Measurements from ENCODE around the gene ARHGEF3. TPM values are rescaled to one million over a fixed set of nuclear protein-coding genes. Genes with fewer than 3 reads are reported as not detected.

Gene ARHGEF3
- total RNA-seq, 1 donor from 2014 or later, result 20.9 TPM

GRCh38 chr3:56818156-56818985 is 16.6 kb upstream of the ARHGEF3 start:
- H3K27me3 Mint-ChIP-seq, result no peaks in the 10 kb centered on the region
- no peaks in the 10 kb centered on the region for H3K9me3 Mint-ChIP-seq

GRCh38 chr3:56817646-56818045 is 15.9 kb upstream of the ARHGEF3 start:
- TF ChIP-seq CTCF (conservative IDR thresholded peaks at IDR 0.05), result no peak
- no peaks in the 10 kb centered on the region for H3K27me3 Mint-ChIP-seq
- H3K9me3 Mint-ChIP-seq, result no peaks in the 10 kb centered on the region
- no peaks in the 10 kb centered on the region for H3K36me3 Mint-ChIP-seq
- no peak overlapping the region for H3K27ac Mint-ChIP-seq
- no peak for DNase-seq (ENCODE audit: extremely low spot score, unreplicated experiment)
- no peak overlapping the region for H3K4me3 Mint-ChIP-seq
- peaks cover 28% of the 10 kb centered on the region for H3K4me1 Mint-ChIP-seq (ENCODE audit: unreplicated experiment)

More at GRCh38 chr3:56818156-56818985, 16.6 kb upstream of the ARHGEF3 start:
- peak overlapping the region; percentile 49 for H3K27ac Mint-ChIP-seq
- no peaks in the 10 kb centered on the region for H3K36me3 Mint-ChIP-seq
- no peak for TF ChIP-seq CTCF (conservative IDR thresholded peaks at IDR 0.05)
- no peak for DNase-seq (ENCODE audit: extremely low spot score, unreplicated experiment)
- H3K4me3 Mint-ChIP-seq, result no peak overlapping the region
- peaks cover 26% of the 10 kb centered on the region for H3K4me1 Mint-ChIP-seq (ENCODE audit: unreplicated experiment)

GRCh38 chr3:56816061-56816460 is 14.3 kb upstream of the ARHGEF3 start:
- Mint-ChIP-seq H3K4me3 (no peak overlapping the region), H3K36me3 (no peaks in the 10 kb centered on the region)
- TF ChIP-seq CTCF (conservative IDR thresholded peaks at IDR 0.05), result no peak

GRCh38 chr3:56815589-56815988 is 13.8 kb upstream of the ARHGEF3 start:
- Mint-ChIP-seq H3K36me3 (no peaks in the 10 kb centered on the region), H3K4me3 (no peak overlapping the region), H3K4me1 (ENCODE audit: unreplicated experiment) (peaks cover 49% of the 10 kb centered on the region), H3K27ac (no peak overlapping the region), H3K27me3 (no peaks in the 10 kb centered on the region), H3K9me3 (no peaks in the 10 kb centered on the region)
- DNase-seq (ENCODE audit: extremely low spot score, unreplicated experiment), result no peak
- no peak for TF ChIP-seq CTCF (conservative IDR thresholded peaks at IDR 0.05)

More at GRCh38 chr3:56816061-56816460, 14.3 kb upstream of the ARHGEF3 start:
- Mint-ChIP-seq H3K9me3 (no peaks in the 10 kb centered on the region), H3K27ac (no peak overlapping the region), H3K4me1 (ENCODE audit: unreplicated experiment) (peaks cover 44% of the 10 kb centered on the region), H3K27me3 (no peaks in the 10 kb centered on the region)
- DNase-seq (ENCODE audit: extremely low spot score, unreplicated experiment), result no peak

GRCh38 chr3:56813653-56813960 is 11.9 kb upstream of the ARHGEF3 start:
- Mint-ChIP-seq H3K27ac (peak overlapping the region; percentile 96), H3K4me3 (no peak overlapping the region), H3K36me3 (no peaks in the 10 kb centered on the region)

More at GRCh38 chr3:56813653-56813960, 11.9 kb upstream of the ARHGEF3 start:
- H3K4me1 Mint-ChIP-seq (ENCODE audit: unreplicated experiment), result peaks cover 52% of the 10 kb centered on the region
- no peaks in the 10 kb centered on the region for H3K27me3 Mint-ChIP-seq
- no peak for DNase-seq (ENCODE audit: extremely low spot score, unreplicated experiment)
- no peaks in the 10 kb centered on the region for H3K9me3 Mint-ChIP-seq
- TF ChIP-seq CTCF (conservative IDR thresholded peaks at IDR 0.05), result no peak

Data from type B pancreatic cell (in vitro differentiated cells).